ENCODE results near the gene ABL1. TPM values are rescaled to one million over a fixed set of nuclear protein-coding genes. Genes with fewer than 3 reads are reported as not detected.

ABL1 gene
- total RNA-seq, 1 experiment from 2014 or later = 83.6 TPM

DNA sequence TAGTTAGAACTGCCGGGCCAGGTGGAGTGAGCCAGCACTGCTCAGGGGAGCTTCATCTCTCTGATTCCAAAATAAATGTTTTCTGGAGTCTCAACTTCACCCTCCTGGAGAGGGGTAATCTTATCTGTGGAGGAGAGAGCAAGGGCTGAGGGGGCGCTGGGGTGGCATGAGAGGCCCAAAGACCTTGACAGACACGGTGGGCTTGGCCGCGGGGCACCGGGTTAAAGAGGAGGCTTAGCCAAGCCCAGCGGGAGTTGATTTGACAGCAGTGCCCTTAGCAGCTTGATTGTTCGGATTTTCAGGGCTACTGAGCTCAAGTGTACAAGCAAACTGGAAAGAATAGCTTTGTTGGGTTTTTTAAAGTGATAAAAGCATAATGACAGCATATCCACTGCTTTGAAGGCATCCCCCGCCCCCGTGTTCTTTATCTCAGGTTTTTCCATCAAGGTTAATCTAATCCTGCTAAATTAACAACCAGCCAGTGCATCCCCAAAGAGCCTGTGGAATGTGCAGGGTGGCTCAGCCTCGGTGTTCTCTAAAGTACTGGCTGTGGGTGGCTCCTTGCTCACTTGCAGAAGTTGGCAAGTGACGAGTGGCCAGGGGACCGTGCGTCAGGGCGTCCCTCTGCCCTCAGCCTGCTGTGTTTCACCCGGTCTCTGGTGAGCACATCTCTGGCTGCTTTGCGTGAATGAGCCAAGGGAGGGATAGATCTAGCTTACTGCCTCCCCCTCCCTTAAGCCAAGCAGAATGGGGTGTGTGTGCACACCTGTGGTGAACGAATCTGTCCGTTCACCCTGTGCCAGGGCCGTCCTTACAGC, 56.0 kb downstream of the ABL1 start:
- TF ChIP-seq, protein P1, sequence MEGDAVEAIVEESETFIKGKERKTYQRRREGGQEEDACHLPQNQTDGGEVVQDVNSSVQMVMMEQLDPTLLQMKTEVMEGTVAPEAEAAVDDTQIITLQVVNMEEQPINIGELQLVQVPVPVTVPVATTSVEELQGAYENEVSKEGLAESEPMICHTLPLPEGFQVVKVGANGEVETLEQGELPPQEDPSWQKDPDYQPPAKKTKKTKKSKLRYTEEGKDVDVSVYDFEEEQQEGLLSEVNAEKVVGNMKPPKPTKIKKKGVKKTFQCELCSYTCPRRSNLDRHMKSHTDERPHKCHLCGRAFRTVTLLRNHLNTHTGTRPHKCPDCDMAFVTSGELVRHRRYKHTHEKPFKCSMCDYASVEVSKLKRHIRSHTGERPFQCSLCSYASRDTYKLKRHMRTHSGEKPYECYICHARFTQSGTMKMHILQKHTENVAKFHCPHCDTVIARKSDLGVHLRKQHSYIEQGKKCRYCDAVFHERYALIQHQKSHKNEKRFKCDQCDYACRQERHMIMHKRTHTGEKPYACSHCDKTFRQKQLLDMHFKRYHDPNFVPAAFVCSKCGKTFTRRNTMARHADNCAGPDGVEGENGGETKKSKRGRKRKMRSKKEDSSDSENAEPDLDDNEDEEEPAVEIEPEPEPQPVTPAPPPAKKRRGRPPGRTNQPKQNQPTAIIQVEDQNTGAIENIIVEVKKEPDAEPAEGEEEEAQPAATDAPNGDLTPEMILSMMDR (conservative IDR thresholded peaks at IDR 0.05) = no peak

More for the DNA sequence above, 56.0 kb downstream of the ABL1 start:
- Mint-ChIP-seq H3K4me1 (peaks cover 2 to 10% of the 10 kb centered on the region in 2 experiments; a peak in 1 of 4 replicates), H3K27ac (peak overlapping the region in 1 of 3 experiments; percentile 61; a peak in 1 of 7 replicates), H3K4me3 (no peak overlapping the region; a peak in 1 of 5 replicates), H3K27me3 (ENCODE audit: low read depth) (no peaks in the 10 kb centered on the region; the same call in 1 of the 2 replicates), H3K36me3 (ENCODE audit: insufficient read depth in 1 of 3, low read depth in 3 of 3) (peaks cover 11 to 48% (median 26%) of the 10 kb centered on the region in 3 experiments), H3K9me3 (no peaks in the 10 kb centered on the region; a peak in 1 of 5 replicates)
- Histone ChIP-seq H3T11ph (ENCODE audit: low read length) (no peak overlapping the region), H2AK5ac (ENCODE audit: insufficient read length, low read length) (no peak overlapping the region), H3K4ac (ENCODE audit: low read depth, low read length) (no peak overlapping the region), H3K56ac (ENCODE audit: insufficient read length, low read depth, low read length) (no peak overlapping the region), H3K4me2 (ENCODE audit: insufficient read depth, insufficient read length, low read length) (no peak overlapping the region), H3K9ac (ENCODE audit: extremely low read depth, insufficient read length, low read length) (no peak overlapping the region), H4K5ac (ENCODE audit: insufficient read length, low read depth, low read length) (no peak overlapping the region), H3K14ac (ENCODE audit: insufficient read depth, low read length) (no peak overlapping the region), H3K23ac (ENCODE audit: insufficient read length, low read depth, low read length) (no peak overlapping the region), H2BK20ac (ENCODE audit: low read depth, low read length, poor library complexity, severe bottlenecking) (no peak overlapping the region), H2BK12ac (ENCODE audit: insufficient read length, low read depth, low read length) (no peak overlapping the region), H2BK15ac (ENCODE audit: low read depth, low read length) (no peak overlapping the region), H2AFZ (ENCODE audit: low read length) (no peak overlapping the region), H4K8ac (replicated peaks; ENCODE audit: insufficient read length, low read depth, low read length) (no peak overlapping the region), H3K18ac (ENCODE audit: insufficient read length, low read depth, low read length) (no peak overlapping the region), H4K20me1 (ENCODE audit: control insufficient read depth, insufficient read depth, insufficient read length) (no peaks in the 10 kb centered on the region), H3K27me3 (ENCODE audit: insufficient read depth, low read length) (no peaks in the 10 kb centered on the region), H4K91ac (ENCODE audit: insufficient read length, low read depth, low read length) (no peak overlapping the region), H3K23me2 (ENCODE audit: insufficient read length, low read depth, low read length, poor library complexity, severe bottlenecking) (no peaks in the 10 kb centered on the region), H2BK5ac (ENCODE audit: insufficient read length, low read length) (no peak overlapping the region), H2BK120ac (ENCODE audit: low read depth, low read length, poor library complexity, severe bottlenecking) (no peak overlapping the region), H3K9me3 (ENCODE audit: control insufficient read depth, low read depth, low read length) (no peaks in the 10 kb centered on the region), H3K79me1 (ENCODE audit: insufficient read depth, low read depth, low read length, poor library complexity, severe bottlenecking) (no peaks in the 10 kb centered on the region), H3K4me1 (ENCODE audit: insufficient read depth, low read length) (no peaks in the 10 kb centered on the region), H3K79me2 (ENCODE audit: insufficient read depth, low read length) (no peaks in the 10 kb centered on the region), H3K27ac (ENCODE audit: insufficient read length, low read depth, low read length) (no peak overlapping the region)
- no peak for DNase-seq
- no CpG with 5 or more reads among the region's 20 CpGs for WGBS (ENCODE audit: extremely low coverage, insufficient read length, low lambda C conversion rate)
